ENCODE measurements around the gene IFI35. TPM values are rescaled to one million over a fixed set of nuclear protein-coding genes. Genes with fewer than 3 reads are reported as not detected.
A peak's percentile ranks its signal among the peaks of the same experiment; 100 is the strongest.

Gene IFI35
- total and polyA plus RNA-seq, 8 donors = 4.0 to 145 (median 30.2) TPM

- Histone ChIP-seq H3K4me3 (no peak overlapping the region), H3K9me3 (no peaks in the 10 kb centered on the region), H3K27ac (peak overlapping the region in 4 of 5 donors; percentile 28 to 89 (median 64)), H3K4me1 (peaks cover 51 to 80% (median 61%) of the 10 kb centered on the region in 4 donors), H3K27me3 (no peaks in the 10 kb centered on the region), H3K36me3 (peaks cover 28 to 52% (median 50%) of the 10 kb centered on the region in 4 donors)
- WGBS, 5 donors = 67 to 78% (median 70%) methylated on average over 19 of the region's 19 CpGs
- peak in 1 of 2 donors; percentile 76 for DNase-seq
- intact Hi-C loops (cut with DNase I; ENCODE audit: low total_unique reads) = no loop called here
- TF ChIP-seq POLR2AphosphoS5 (IDR thresholded peaks at IDR 0.05) = no peak
- TF ChIP-seq POLR2A (IDR thresholded peaks at IDR 0.05) = no peak
- no peak for TF ChIP-seq CTCF (IDR thresholded peaks at IDR 0.05)
- TF ChIP-seq EP300 (IDR thresholded peaks at IDR 0.05) = no peak
Measured at GRCh38 chr17:43018008-43018853, 11.6 kb downstream of the IFI35 start.

- H3K27ac ChIP-seq = peak overlapping the region in 4 of 5 donors; percentile 77 to 90 (median 88)
- no peak for TF ChIP-seq POLR2AphosphoS5 (IDR thresholded peaks at IDR 0.05)
- no peak for TF ChIP-seq POLR2A (IDR thresholded peaks at IDR 0.05)
- TF ChIP-seq EP300 (IDR thresholded peaks at IDR 0.05) = no peak
- no peak for TF ChIP-seq CTCF (IDR thresholded peaks at IDR 0.05)
- DNase-seq = no peak
- H3K4me1 ChIP-seq = peaks cover 51 to 79% (median 59%) of the 10 kb centered on the region in 4 donors
- peaks cover 21 to 45% (median 43%) of the 10 kb centered on the region in 4 donors for H3K36me3 ChIP-seq
- H3K4me3 ChIP-seq = no peak overlapping the region
- H3K27me3 ChIP-seq = no peaks in the 10 kb centered on the region
- WGBS, 5 donors = 33 to 52% (median 41%) methylated on average over 4 of the region's 4 CpGs
- intact Hi-C loops (cut with DNase I; ENCODE audit: low total_unique reads) = no loop called here
- H3K9me3 ChIP-seq = no peaks in the 10 kb centered on the region
Measured at GRCh38 chr17:43018932-43019331, 12.3 kb downstream of the IFI35 start.

GRCh38 chr17:43019418-43019817, 12.8 kb downstream of the IFI35 start:
- 28 to 35% (median 32%) methylated on average over 7 of the region's 7 CpGs for WGBS, 5 donors
- Histone ChIP-seq H3K36me3 (peaks cover 17 to 40% (median 38%) of the 10 kb centered on the region in 4 donors), H3K27ac (peak overlapping the region in 4 of 5 donors; percentile 77 to 90 (median 88)), H3K27me3 (no peaks in the 10 kb centered on the region), H3K4me1 (peaks cover 54 to 79% (median 62%) of the 10 kb centered on the region in 4 donors), H3K4me3 (peak overlapping the region in 1 of 4 donors; percentile 100), H3K9me3 (no peaks in the 10 kb centered on the region)
- no peak for DNase-seq
- no peak for TF ChIP-seq POLR2AphosphoS5 (IDR thresholded peaks at IDR 0.05)
- intact Hi-C loops (cut with DNase I; ENCODE audit: low total_unique reads) = no loop called here

- peaks cover 49 to 77% (median 59%) of the 10 kb centered on the region in 4 donors for H3K4me1 ChIP-seq
- H3K36me3 ChIP-seq = peaks cover 16 to 33% (median 31%) of the 10 kb centered on the region in 4 donors
- intact Hi-C loops (cut with DNase I; ENCODE audit: low total_unique reads) = loop anchor here (10.0 kb wide), 1 partner anchor 105 kb away; the partner anchor contains the start of gene BRCA1
- no peaks in the 10 kb centered on the region for H3K9me3 ChIP-seq
- DNase-seq = peak in 1 of 2 donors; percentile 50
- 50 to 72% (median 68%) methylated on average over 6 of the region's 6 CpGs for WGBS, 5 donors
- TF ChIP-seq CTCF (IDR thresholded peaks at IDR 0.05) (no peak), EP300 (IDR thresholded peaks at IDR 0.05) (no peak), POLR2A (IDR thresholded peaks at IDR 0.05) (no peak), POLR2AphosphoS5 (IDR thresholded peaks at IDR 0.05) (no peak)
- peak overlapping the region; percentile 9 to 90 (median 86) for H3K27ac ChIP-seq
- peak overlapping the region in 3 of 4 donors; percentile 87 to 100 (median 97) for H3K4me3 ChIP-seq
- no peaks in the 10 kb centered on the region for H3K27me3 ChIP-seq
Measured at GRCh38 chr17:43020030-43020621, 13.5 kb downstream of the IFI35 start.

Measured in stomach (tissue), 9 donors.